Type B pancreatic cell (in vitro differentiated cells): ENCODE results near the gene ARHGEF28. TPM values are rescaled to one million over a fixed set of nuclear protein-coding genes. Genes with fewer than 3 reads are reported as not detected.

ENCODE experiments used
- DNase-seq: peaks from one replicate; pipeline ENCODE4 v3.0.0; 2021; ENCODE audit warnings: mixed read lengths; ENCODE audit not compliant: unreplicated experiment; ENCODE audit errors: extremely low spot score
- H3K27ac Mint-ChIP-seq: 2 replicates; pipeline ENCODE4 v1.8.0; 2021; ENCODE audit warnings: mild to moderate bottlenecking, mixed read lengths
- H3K27me3 Mint-ChIP-seq: 2 replicates; pipeline ENCODE4 v1.8.0; 2021; ENCODE audit warnings: mixed read lengths
- H3K36me3 Mint-ChIP-seq: 2 replicates; pipeline ENCODE4 v1.8.0; 2021; ENCODE audit warnings: mixed read lengths
- H3K4me1 Mint-ChIP-seq: one replicate; pipeline ENCODE4 v1.8.0; 2021; ENCODE audit warnings: mixed read lengths; ENCODE audit not compliant: unreplicated experiment
- H3K4me3 Mint-ChIP-seq: 2 replicates; pipeline ENCODE4 v1.8.0; 2021; ENCODE audit warnings: mild to moderate bottlenecking, mixed read lengths
- H3K9me3 Mint-ChIP-seq: 2 replicates; pipeline ENCODE4 v1.8.0; 2021; ENCODE audit warnings: mixed read lengths
- CTCF ChIP-seq: fragments of 200-600 bp; sonication (generic); conservative IDR thresholded peaks from 2 replicates; pipeline ENCODE4 v1.5.0; 2021; ENCODE audit warnings: antibody characterized with exemption, mild to moderate bottlenecking
- total RNA-seq: library from RNA; stranded (reverse); gene quantifications from 2 replicates; pipeline ENCODE4 v1.2.1, GENCODE V29; 2021; ENCODE audit warnings: low replicate concordance

Gene ARHGEF28
- total RNA-seq, 1 donor from 2014 or later: 24.9 TPM

GRCh38 chr5:73638344-73639095 lies 12.5 kb downstream of the ARHGEF28 start:
- H3K27me3 Mint-ChIP-seq: peaks cover 2% of the 10 kb centered on the region
- H3K9me3 Mint-ChIP-seq: no peaks in the 10 kb centered on the region
- peaks cover 5% of the 10 kb centered on the region for H3K4me1 Mint-ChIP-seq
- DNase-seq: no peak
- H3K27ac Mint-ChIP-seq: no peak overlapping the region
- no peaks in the 10 kb centered on the region for H3K36me3 Mint-ChIP-seq
- no peak for TF ChIP-seq CTCF
- no peak overlapping the region for H3K4me3 Mint-ChIP-seq

DNA sequence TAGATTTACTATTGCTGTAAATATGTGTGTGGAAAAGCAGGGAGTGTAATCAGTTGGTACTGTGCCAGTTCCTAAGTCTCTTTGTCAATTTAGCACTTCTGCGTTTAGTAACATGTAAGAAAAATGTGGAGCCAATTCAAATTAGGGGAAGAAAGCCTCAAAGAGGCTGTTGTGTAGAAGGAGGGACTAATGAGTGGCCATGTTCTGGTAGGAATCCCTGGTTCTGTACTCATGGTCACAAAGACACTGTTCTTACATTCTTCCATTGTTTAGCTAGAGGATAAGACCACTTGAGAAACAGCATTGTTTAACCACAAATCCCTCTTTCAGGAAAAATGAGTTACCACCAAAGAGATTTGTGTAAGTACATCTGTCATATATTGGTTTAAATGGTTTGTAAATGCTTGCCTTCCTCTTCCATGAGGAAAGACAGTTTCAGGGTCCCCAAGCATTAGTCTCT lies 14.9 kb downstream of the ARHGEF28 start:
- Mint-ChIP-seq H3K4me3 (no peak overlapping the region), H3K9me3 (no peaks in the 10 kb centered on the region), H3K27me3 (peaks cover 2% of the 10 kb centered on the region), H3K36me3 (no peaks in the 10 kb centered on the region), H3K4me1 (peaks cover 10% of the 10 kb centered on the region), H3K27ac (no peak overlapping the region)
- TF ChIP-seq CTCF: no peak
- DNase-seq: no peak

- no peak for DNase-seq
- no peak for TF ChIP-seq CTCF
- Mint-ChIP-seq H3K27ac (peak overlapping the region; percentile 22), H3K4me3 (no peak overlapping the region), H3K4me1 (peaks cover 10% of the 10 kb centered on the region), H3K36me3 (no peaks in the 10 kb centered on the region), H3K9me3 (no peaks in the 10 kb centered on the region), H3K27me3 (peaks cover 5% of the 10 kb centered on the region)
Measured at GRCh38 chr5:73641811-73642210, 15.8 kb downstream of the ARHGEF28 start.

- DNase-seq: no peak
- Mint-ChIP-seq H3K4me3 (no peak overlapping the region), H3K9me3 (no peaks in the 10 kb centered on the region), H3K36me3 (no peaks in the 10 kb centered on the region), H3K27ac (peak overlapping the region; percentile 22), H3K27me3 (peaks cover 3% of the 10 kb centered on the region), H3K4me1 (peaks cover 8% of the 10 kb centered on the region)
- no peak for TF ChIP-seq CTCF
Measured at GRCh38 chr5:73642344-73642743, 16.3 kb downstream of the ARHGEF28 start.

GRCh38 chr5:73644385-73644963 lies 18.5 kb downstream of the ARHGEF28 start:
- Mint-ChIP-seq H3K4me3 (no peak overlapping the region), H3K27ac (peak overlapping the region; percentile 2), H3K36me3 (peaks cover 4% of the 10 kb centered on the region), H3K27me3 (peaks cover 3% of the 10 kb centered on the region), H3K4me1 (peaks cover 11% of the 10 kb centered on the region), H3K9me3 (peaks cover 4% of the 10 kb centered on the region)
- no peak for TF ChIP-seq CTCF
- DNase-seq: no peak
